ENCODE results near the gene ANO6. TPM values are rescaled to one million over a fixed set of nuclear protein-coding genes. Genes with fewer than 3 reads are reported as not detected.

ANO6 gene
- total RNA-seq, 1 donor from 2014 or later = 57.6 TPM

GRCh38 chr12:45339035-45339434, 123.1 kb downstream of the ANO6 start:
- no peak overlapping the region for H3K4me3 ChIP-seq (ENCODE audit: low read depth, low read length)
- TF ChIP-seq CTCF (conservative IDR thresholded peaks at IDR 0.05; ENCODE audit: low read depth, low read length) = no peak
- DNase-seq (ENCODE audit: low read depth) = no peak

- no peak overlapping the region for H3K4me3 ChIP-seq (ENCODE audit: low read depth, low read length)
- TF ChIP-seq CTCF (conservative IDR thresholded peaks at IDR 0.05; ENCODE audit: low read depth, low read length) = no peak
- no peak for DNase-seq (ENCODE audit: low read depth)
These were observed 126.3 kb downstream of the ANO6 start for GRCh38 chr12:45342171-45342570.

GRCh38 chr12:45342848-45343247, 127.0 kb downstream of the ANO6 start:
- DNase-seq (ENCODE audit: low read depth) = no peak
- no peak for TF ChIP-seq CTCF (conservative IDR thresholded peaks at IDR 0.05; ENCODE audit: low read depth, low read length)
- no peak overlapping the region for H3K4me3 ChIP-seq (ENCODE audit: low read depth, low read length)

- H3K4me3 ChIP-seq (ENCODE audit: low read depth, low read length) = no peak overlapping the region
- no peak for DNase-seq (ENCODE audit: low read depth)
- TF ChIP-seq CTCF (conservative IDR thresholded peaks at IDR 0.05; ENCODE audit: low read depth, low read length) = no peak
These were observed 127.6 kb downstream of the ANO6 start for GRCh38 chr12:45343269-45344051.

GRCh38 chr12:45348311-45348710, 132.4 kb downstream of the ANO6 start:
- DNase-seq (ENCODE audit: low read depth) = no peak
- no peak overlapping the region for H3K4me3 ChIP-seq (ENCODE audit: low read depth, low read length)

GRCh38 chr12:45348986-45349385, 133.1 kb downstream of the ANO6 start:
- no peak overlapping the region for H3K4me3 ChIP-seq (ENCODE audit: low read depth, low read length)
- no peak for DNase-seq (ENCODE audit: low read depth)
- TF ChIP-seq CTCF (conservative IDR thresholded peaks at IDR 0.05; ENCODE audit: low read depth, low read length) = no peak

More at GRCh38 chr12:45348311-45348710, 132.4 kb downstream of the ANO6 start:
- no peak for TF ChIP-seq CTCF (conservative IDR thresholded peaks at IDR 0.05; ENCODE audit: low read depth, low read length)

- H3K4me3 ChIP-seq (ENCODE audit: low read depth, low read length) = no peak overlapping the region
- no peak for TF ChIP-seq CTCF (conservative IDR thresholded peaks at IDR 0.05; ENCODE audit: low read depth, low read length)
- no peak for DNase-seq (ENCODE audit: low read depth)
These were observed 134.0 kb downstream of the ANO6 start for GRCh38 chr12:45349916-45350315.
